ENCODE measurements around the gene ITPRID2.
"Not testable (repeated sequence)": the region's sequence is repeated elsewhere in the genome, so short reads cannot be mapped to it uniquely, and the experiment has no call there.

Gene ITPRID2

GRCh38 chr2:181958726-181959125, 67.2 kb downstream of the ITPRID2 start:
- DNase-seq (ENCODE audit: low read depth in 2 of 3, low spot score in 2 of 3), result no peak

- no peak for DNase-seq (ENCODE audit: low read depth in 2 of 3, low spot score in 2 of 3)
Observed at GRCh38 chr2:181959508-181959907, 68.0 kb downstream of the ITPRID2 start.

GRCh38 chr2:181961167-181961566, 69.6 kb downstream of the ITPRID2 start:
- DNase-seq (ENCODE audit: low read depth in 2 of 3, low spot score in 2 of 3), result not testable (repeated sequence)

GRCh38 chr2:181962142-181962541, 70.6 kb downstream of the ITPRID2 start:
- no peak for DNase-seq (ENCODE audit: low read depth in 2 of 3, low spot score in 2 of 3)

- DNase-seq (ENCODE audit: low read depth in 2 of 3, low spot score in 2 of 3), result no peak
Observed at GRCh38 chr2:181970160-181970794, 78.7 kb downstream of the ITPRID2 start.

GRCh38 chr2:181971032-181971431, 79.5 kb downstream of the ITPRID2 start:
- no peak for DNase-seq (ENCODE audit: low read depth in 2 of 3, low spot score in 2 of 3)

- no peak for DNase-seq (ENCODE audit: low read depth in 2 of 3, low spot score in 2 of 3)
Observed at GRCh38 chr2:181972431-181973170, 81.1 kb downstream of the ITPRID2 start.

GRCh38 chr2:181973171-181973783, 81.7 kb downstream of the ITPRID2 start:
- no peak for DNase-seq (ENCODE audit: low read depth in 2 of 3, low spot score in 2 of 3)

- no peak for DNase-seq (ENCODE audit: low read depth in 2 of 3, low spot score in 2 of 3)
Observed at GRCh38 chr2:181977661-181978350, 86.3 kb downstream of the ITPRID2 start.

- DNase-seq (ENCODE audit: low read depth in 2 of 3, low spot score in 2 of 3), result no peak
Observed at GRCh38 chr2:181978351-181979150, 87.0 kb downstream of the ITPRID2 start.

Data from activated CD8-positive, alpha-beta memory T cell treated with anti-CD3 and anti-CD28 coated beads for 48 hours (primary cell).